Endometrium (tissue), 2 donors: Measurements from ENCODE around the gene ADGRA1.
"Not testable (repeated sequence)": the region's sequence is repeated elsewhere in the genome, so short reads cannot be mapped to it uniquely, and the experiment has no call there.

Experiments
- FAIRE-seq: peaks from 2 replicates; lab custom pipeline; 2012; peaks lifted over from hg19 to GRCh38; lab: Jason Lieb, UNC
- donor health status: control.
- donor health status: control.

The ADGRA1 gene

DNA sequence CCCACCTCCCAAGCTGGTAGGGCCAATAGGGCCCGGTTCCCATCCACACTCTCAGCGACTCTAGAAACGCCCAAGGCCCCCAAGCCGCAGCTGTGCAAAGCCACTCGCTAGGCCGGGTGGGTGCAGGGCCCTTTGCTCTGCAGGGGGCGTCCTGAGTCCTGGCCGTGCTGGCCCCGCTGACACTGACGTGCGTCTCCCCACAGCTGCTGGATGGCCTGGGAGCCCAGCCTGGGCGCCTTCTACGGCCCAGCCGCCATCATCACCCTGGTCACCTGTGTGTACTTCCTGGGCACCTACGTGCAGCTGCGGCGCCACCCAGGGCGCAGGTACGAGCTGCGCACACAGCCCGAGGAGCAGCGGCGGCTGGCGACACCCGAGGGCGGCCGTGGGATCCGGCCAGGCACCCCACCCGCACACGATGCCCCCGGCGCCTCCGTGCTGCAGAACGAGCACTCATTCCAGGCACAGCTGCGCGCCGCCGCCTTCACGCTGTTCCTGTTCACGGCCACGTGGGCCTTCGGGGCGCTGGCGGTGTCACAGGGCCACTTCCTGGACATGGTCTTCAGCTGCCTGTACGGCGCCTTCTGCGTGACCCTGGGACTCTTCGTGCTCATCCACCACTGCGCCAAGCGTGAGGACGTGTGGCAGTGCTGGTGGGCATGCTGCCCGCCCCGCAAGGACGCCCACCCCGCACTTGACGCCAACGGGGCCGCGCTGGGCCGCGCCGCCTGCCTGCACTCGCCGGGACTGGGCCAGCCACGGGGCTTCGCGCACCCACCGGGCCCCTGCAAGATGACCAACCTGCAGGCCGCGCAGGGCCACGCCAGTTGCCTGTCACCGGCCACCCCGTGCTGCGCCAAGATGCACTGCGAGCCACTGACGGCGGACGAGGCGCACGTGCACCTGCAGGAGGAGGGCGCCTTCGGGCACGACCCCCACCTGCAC lies 40.7 kb downstream of the ADGRA1 start:
- FAIRE-seq, result no peak

DNA sequence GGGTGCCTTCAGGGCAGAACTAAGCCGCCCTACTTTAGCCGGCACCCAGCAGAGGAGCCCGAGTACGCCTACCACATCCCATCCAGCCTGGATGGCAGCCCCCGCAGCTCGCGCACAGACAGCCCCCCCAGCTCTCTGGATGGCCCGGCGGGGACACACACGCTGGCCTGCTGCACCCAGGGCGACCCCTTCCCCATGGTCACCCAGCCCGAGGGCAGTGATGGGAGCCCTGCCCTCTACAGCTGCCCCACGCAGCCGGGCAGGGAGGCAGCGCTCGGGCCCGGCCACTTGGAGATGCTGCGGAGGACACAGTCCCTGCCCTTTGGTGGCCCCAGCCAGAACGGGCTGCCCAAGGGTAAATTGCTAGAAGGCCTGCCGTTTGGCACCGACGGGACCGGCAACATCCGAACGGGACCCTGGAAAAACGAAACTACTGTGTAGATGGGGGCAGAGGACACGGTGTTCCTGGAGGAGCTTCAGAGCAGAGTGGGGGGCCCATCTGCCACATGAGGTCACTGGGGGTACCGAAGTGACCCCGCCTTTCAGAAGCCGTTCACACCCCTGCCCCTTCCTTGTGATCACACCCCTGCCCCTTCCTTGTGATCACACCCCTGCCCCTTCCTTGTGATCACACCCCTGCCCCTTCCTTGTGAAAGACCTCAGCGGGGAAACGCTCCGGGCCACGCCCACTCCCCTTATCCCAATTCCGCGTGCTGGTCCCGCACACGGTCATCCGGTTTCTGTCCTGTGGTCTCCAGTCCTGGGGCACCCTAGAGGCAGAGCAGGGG lies 41.5 kb downstream of the ADGRA1 start:
- no peak for FAIRE-seq

DNA sequence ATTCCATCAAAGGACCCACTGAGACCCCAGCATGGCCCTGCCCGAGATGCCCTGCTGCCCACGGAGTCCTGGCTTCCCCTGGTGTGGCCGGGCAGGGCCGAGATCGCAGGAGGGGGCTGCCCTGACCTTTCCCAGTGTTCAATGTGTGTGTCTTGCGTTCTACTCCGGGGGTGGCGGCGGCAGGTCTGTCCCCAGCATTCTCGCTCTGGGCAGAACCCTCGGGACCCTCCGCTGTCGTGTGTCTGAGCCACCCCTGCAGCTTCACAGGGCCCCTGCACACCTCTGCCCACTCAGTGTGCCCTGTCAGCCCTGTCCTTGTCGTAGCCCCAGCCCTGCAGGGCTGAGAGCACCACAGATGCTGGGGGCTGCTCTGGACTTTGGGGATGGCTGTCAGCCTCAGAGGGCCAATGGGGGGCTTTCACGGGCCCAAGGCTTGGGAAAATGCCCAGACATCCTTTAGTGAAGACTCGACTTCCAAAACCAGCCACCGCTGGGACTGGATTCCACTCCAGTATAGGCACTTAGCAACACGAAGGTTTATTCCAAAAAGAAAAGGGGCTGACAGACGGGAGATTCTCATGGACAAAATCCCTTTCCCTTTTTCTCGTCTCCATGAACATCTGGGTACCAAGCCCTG lies 42.3 kb downstream of the ADGRA1 start:
- FAIRE-seq, result no peak

DNA sequence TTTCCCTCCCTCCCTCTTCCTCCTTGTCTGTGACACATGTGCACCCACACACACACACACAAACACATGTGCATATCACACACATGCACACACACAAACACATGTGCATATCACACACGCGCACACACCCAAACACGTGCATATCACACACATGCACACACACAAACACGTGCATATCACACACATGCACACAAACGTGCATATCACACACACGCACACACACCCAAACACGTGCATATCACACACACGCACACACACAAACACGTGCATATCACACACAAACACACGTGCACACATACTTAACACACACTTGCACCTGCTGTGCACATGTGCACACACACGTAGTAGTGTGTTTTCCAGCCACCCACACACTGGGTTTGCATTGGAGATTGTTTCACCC lies 42.9 kb downstream of the ADGRA1 start:
- no peak for FAIRE-seq

DNA sequence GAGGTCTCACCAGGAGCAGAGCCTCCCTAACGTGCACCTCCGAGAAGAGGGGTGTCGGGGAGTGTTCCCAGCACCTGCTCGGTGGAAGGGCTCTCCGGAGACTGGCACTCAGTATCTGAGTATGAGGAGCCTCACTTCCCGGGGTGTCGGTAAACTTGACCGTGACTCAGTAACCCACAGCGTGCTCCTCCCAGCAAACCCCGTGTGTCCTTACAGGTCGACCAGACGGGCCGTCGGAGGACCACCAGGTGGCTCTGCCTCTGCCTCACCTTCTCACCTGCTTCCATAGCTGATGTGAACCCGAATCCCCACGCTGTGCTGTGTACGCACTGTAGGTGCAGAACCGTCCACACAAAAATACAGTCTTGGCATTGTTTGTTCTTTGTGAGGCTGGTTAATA lies 43.3 kb downstream of the ADGRA1 start:
- no peak for FAIRE-seq

DNA sequence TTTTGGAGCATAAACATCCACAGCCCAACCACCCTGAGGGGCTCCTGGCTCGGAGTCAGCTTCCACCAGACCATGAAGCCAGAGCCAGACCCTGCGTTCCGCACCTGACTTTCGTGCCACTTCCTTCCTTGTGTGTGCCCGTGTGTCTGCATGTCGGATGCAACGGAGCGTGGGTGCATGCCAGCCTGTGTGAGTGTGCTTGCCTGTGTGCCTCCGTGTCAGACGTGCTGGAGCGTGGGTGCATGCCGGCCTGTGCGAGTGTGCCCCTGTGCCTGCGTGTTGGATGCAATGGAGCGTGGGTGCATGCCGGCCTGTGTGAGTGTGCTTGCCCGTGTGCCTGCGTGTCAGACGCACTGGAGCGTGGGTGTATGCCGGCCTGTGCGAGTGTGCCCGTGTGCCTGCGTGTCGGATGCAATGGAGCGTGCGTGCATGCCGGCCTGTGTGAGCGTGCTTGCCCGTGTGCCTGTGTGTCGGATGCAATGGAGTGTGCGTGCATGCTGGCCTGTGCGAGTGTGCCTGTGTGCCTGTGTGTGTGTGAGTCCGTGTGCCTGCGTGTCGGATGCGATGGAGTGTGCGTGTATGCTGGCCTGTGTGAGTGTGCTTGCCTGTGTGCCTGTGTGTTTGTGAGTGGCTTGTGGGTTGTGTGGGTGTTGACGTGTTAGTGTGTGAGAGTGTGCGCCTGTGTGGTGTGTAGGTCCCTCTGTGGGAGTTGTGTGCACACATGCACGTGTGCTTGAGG lies 44.2 kb downstream of the ADGRA1 start:
- FAIRE-seq, result no peak

DNA sequence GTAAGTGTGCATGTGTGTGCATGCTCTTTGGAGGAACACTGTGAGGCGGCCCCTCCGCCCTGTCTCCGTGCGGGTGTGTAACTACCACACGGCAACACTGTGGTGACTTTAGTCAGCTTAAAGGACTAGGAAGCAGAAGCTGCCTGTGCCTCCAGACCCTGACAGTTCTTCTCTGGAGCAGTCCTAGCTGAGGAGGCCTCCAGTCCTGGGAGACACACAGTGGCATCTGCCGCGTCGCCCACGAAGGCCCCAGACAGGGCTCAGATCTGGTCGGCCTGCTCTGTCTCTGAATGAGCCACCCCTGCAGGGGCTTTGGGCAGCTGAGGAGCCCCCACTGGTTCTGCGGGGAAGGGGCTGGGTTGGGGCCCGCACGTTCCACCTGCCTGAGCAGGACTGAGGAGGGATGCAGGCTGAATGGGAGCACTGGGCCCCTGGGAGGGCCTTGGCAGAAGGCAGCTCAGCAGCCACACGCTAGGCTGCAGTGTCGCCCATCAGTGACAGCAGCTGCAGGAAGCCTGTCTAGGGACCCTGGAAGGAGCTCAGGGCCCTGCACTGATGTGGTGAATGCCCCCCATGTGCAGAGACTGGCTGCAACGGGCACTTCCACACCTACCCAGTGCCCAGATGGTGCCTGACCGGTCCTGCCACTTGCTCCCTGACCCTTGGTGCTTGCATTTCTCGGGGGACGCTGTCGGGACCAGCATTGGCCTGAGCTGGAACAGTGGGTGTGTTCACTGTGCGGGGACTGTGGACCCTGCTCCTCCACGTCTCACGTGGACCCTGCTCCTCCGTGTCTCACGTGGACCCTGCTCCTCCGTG lies 45.0 kb downstream of the ADGRA1 start:
- no peak for FAIRE-seq

DNA sequence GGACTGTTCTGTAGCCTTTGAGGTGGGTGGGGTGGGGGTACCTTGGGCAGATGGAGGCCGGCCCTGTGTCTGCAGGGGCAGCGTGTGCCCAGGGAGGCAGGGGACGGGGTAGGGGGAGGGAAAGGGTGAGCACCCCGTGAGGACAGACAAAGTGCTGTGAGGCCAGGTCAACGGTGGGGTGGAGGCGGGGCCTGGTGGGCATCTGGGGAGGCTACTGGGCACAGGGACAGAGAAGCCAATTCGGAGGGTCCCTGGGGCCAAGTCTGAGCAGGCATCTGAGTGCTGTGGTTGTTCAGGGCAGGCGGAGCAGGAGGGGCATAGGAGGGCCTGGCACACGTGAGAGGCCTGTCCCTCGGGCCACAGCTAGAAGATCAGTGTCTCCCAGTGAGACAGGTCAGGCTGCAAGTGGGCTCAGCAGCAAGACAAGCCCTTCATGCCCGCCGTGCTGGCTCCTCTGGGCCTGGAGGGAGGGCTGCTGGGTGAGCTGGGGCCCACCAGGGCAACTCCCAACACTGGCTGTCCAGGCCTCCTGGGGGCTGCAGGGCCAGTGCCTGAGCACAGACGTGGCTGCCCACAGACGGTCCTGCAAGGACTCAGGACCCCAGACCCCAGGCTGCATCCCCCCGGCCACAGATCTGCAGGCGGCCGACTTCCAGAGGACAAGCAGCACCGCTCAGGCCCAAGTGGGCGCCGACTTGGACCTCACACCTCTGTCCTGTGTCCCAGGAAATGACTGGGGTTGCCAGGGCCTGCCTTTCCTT lies 45.9 kb downstream of the ADGRA1 start:
- FAIRE-seq, result no peak

DNA sequence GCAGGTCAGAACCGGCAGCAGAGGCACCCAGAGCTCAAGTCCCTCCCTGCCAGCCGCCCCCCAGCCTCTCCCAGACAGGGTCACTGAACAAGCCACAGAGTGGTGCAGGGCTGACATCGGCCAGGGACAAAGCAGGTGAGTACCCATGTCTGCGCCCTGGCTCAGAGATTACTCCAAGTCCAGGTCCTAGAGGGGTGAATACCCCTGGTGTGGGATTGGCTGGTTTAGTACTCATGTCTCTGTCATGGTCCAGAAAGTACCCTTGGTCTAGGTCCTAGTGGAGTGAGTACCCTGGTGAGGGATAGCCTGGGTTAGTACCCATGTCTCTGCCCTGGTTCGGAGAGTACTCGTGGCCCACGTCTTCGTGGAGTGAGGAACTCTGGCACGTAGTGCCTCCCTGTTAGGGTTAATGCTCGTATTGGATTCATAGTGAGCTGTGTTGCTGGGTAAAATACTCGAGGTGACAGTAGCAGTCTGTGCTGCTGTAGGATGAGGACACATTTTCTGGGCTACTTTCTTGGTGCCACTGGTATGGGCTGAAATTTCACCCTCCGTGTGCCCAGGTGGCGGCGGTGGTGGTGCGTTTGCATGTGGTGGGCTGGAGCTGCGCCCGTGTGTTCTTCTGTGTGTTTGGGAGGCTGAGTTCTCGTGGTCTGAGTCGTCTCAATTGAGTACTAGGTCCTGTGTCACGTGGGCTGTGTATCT lies 46.8 kb downstream of the ADGRA1 start:
- no peak for FAIRE-seq

DNA sequence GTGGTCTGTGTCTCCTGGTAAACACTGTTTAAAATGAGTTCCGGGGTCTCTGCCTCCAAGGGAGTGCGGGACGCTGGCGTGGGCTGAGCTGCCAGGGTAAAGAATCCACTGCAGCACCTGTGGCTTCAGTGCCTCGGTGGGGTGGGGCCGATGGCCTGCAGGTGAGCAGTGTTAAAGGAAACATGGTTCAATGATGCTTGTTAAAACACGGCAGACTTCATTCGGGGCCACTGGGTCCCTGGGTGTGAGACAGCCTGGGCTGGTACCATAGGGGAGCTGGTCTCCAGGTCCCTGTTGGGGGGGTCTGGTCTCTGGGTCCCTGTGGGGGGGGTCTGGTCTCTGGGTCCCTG lies 47.4 kb downstream of the ADGRA1 start:
- FAIRE-seq, result no peak

DNA sequence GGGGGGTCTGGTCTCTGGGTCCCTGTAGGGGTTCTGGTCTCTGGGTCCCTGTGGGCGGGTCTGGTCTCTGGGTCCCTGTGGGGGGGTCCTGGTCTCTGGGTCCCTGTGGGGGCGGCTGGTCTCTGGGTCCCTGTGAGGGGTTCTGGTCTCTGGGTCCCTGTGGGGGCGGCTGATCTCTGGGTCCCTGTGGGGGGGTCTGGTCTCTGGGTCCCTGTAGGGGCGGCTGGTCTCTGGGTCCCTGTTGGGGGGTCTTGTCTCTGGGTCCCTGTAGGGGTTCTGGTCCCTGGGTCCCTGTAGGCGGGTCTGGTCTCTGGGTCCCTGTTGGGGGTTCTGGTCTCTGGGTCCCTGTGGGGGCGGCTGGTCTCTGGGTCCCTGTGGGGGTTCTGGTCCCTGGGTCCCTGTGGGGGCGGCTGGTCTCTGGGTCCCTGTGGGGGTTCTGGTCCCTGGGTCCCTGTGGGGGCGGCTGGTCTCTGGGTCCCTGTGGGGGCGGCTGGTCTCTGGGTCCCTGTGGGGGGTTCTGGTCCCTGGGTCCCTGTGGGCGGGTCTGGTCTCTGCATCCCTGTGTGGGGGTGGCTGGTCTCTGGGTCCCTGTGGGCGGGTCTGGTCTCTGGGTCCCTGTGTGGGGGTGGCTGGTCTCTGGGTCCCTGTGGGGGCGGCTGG lies 49.9 kb downstream of the ADGRA1 start:
- not testable (repeated sequence) for FAIRE-seq

DNA sequence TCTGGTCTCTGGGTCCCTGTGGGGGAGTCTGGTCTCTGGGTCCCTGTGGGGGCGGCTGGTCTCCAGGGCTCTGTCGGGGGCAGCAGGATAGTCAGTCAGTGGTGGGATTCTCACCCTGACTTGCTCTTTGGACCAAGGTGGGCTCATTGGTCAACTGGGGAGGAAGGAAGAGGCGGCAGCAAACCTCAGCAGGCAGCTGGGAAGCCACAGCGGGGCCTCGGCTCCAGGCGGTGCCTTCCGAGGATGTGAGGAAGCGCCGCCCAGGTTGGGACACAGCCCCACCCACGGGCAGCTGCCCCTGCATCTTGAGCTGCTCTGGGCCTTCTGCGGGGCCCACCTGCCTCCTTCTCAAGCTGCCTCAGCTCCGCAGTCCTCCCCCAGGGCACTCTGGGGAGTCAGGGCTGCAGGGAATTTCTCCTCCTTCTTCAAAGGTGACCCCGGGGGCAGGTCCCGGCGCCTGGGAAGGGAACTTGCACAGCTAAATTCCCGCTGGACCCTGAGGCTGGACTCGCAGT lies 51.9 kb downstream of the ADGRA1 start:
- FAIRE-seq, result no peak

DNA sequence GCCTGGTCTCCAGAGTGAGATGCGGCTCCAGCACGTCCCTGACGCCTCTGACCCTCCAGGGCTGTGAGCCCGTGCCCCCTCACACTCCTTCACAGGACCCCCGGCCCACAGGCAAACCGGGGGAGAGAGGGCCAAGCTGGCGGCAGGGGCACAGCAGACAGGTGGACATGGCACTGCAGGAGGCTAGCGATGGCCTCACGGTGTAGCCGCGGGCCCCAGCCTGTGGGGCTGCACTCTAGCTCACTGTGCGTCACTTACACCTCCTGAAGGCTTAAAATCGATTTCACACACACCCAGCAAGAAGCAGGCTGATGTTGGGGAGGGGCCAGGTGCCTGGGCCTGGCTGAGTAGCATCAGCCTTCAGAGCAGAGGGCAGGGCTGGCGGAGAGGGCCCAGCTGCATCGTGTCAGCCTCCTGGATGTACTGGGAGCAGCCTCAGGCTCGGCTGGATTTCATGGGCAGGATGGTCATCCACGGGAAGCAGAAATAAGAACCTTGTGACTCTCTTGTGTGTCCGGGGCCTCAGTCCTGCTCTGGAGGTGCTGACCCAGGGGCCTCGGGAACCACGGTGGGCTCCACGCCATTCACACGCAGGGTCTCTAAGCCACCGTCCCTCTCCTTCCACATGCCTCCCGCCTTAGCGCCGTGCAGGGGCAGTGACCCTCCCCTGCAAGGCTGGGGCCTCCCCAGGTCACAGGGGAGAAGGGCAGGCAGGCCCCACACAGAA lies 52.9 kb downstream of the ADGRA1 start:
- no peak for FAIRE-seq

DNA sequence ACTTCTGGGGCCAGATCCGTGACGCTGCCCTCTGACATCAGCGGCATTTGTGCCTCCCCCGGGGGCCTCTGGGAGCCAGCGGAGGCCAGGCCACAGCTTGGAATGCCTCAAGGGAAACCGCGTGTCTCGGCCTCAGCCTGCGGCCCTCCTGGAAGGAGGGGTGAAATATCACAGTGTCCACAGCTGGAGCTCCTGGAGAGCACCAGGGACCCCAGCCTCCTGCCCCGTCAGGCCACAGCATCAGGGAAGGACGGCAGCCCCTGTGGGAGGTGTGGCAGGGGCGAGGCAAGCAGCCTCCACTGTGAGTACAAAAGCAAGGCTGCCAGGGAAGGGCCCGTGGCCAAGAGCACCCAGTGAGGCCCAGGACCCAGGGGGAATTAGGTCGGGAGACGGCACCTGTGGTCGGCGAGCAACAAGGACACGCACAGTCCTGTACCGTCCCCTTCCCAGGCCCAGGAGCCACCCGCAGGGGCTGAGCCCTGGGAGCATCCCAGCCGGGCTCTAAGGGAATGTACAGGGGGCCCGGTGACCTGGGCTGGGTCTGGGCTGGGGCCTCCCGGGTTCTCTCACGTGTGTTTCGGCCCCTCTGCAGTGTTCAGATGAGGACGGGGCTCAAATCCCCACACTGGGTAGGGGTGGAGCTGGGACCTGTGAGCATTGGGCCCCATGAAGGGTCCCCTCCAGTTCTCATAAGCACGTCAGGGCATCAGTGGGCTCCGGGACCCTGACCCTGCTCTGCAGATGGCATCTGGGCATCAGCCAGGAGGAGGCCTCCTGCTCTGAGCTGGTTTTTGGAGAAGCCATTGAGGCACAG lies 53.6 kb downstream of the ADGRA1 start:
- FAIRE-seq, result no peak

DNA sequence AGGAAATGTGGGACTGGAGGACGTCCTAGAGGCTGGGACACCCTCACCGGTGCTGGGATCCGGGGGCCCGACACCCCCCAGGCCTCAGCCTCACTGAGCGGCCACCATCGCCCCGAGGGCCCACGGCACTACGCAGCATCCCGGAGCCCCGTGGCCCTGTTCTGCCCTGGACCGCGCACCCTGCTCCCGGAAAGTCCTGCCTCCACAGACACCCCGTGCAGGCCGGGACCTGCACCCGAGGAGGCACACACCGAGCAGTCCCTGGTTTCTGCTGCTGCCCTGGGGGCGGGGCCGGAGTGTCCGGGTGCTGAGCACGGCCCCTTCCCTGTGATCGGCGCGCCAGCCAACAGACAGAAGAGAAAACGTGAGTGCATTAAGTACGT lies 54.2 kb downstream of the ADGRA1 start:
- FAIRE-seq, result no peak

DNA sequence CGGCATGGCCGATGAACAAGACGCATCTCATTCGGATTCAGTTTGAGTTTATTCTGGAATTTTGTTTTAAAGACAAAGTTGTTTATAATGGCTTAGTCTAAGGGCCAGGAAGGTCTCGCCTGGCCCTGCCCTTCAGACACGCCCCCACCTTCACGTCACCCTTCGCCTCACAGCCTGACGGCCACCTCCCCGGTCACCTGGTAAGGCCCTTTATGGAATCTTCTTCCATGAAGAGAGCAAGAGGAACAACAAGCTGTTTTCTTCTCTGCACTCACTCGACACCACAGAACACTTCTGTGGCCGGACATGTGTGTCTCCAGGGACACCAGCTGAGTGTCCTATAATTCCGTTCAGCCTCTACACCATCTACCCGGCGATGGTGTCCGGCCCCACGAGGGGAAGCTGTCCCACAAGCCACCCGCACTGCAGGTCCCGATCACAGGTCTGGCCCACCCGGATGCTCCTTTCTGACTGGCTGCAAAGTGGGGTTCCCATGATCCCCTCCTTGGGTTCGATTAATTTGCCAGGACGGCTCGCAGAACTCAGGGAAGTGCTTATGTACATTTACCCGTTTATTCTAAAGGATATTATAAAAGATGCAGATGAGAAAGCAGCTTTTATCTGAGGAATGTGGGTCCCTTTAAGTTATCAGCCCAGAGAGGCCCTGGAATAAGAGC lies 54.9 kb downstream of the ADGRA1 start:
- no peak for FAIRE-seq

DNA sequence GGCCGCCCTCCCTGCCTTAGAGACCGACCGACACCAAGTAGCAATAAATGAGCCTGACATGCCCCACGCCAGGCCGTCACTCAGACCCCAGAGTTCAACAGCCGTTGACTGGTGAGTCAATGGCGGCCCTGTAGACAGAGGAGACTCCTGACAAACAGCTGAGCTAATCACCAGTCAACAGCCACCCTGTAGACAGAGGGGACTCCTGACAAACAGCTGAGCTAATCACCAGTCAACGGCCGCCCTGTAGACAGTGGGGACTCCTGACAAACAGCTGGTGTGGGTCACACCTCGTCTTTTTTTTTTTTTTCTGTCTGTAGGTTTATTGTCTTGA lies 55.4 kb downstream of the ADGRA1 start:
- no peak for FAIRE-seq
